Vagina (tissue), 2 donors: ENCODE results near the gene NCKAP5L. TPM values are rescaled to one million over a fixed set of nuclear protein-coding genes. Genes with fewer than 3 reads are reported as not detected.

ENCODE experiments used
- DNase-seq, 2 donors: peaks; one replicate each; pipeline ENCODE4 v3.0.0-alpha.2; 2017; ENCODE audit errors: extremely low spot score in 2 of 2
- H3K27ac ChIP-seq: fragments of 200-600 bp; sonication (generic); one replicate; pipeline ENCODE4 v1.5.1; 2019
- H3K27me3 ChIP-seq: fragments of 200-600 bp; sonication (generic); one replicate; pipeline ENCODE4 v1.5.1; 2019
- H3K36me3 ChIP-seq, 2 donors: fragments of 200-600 bp; sonication (generic); one replicate each; pipeline ENCODE4 v1.5.1; 2017 to 2019
- H3K4me1 ChIP-seq: fragments of 200-600 bp; sonication (generic); one replicate; pipeline ENCODE4 v1.5.1; 2019
- H3K4me3 ChIP-seq, 2 donors: fragments of 200-600 bp; sonication (generic); 1 replicate in 1 of 2; 2 replicates in 1 of 2; pipeline ENCODE4 v1.5.1; 2016 to 2019
- H3K9me3 ChIP-seq: fragments of 200-600 bp; sonication (generic); one replicate; pipeline ENCODE4 v1.5.1; 2019
- POLR2A ChIP-seq, 2 donors: fragments of 450-650 bp; IDR thresholded peaks; one replicate each; pipeline ENCODE4 v1.6.1; 2017; ENCODE audit warnings: antibody characterized with exemption in 2 of 2, mild to moderate bottlenecking in 2 of 2, moderate library complexity in 2 of 2
- POLR2AphosphoS5 ChIP-seq, 2 donors: sonication (generic); formaldehyde crosslinking; IDR thresholded peaks; one replicate each; pipeline ENCODE4 v1.9.0; 2017; ENCODE audit warnings: antibody characterized with exemption in 2 of 2, mild to moderate bottlenecking in 2 of 2, low read depth in 1 of 2; ENCODE audit not compliant: insufficient read depth in 1 of 2
- intact Hi-C: fragments of 100-400 bp; cut with DNase I; formaldehyde crosslinking; loops from one replicate; pipeline ENCODE4 v1.15.1; 2023
- total RNA-seq: library from RNA; depleted of rRNA; stranded (reverse); fragments of >200 nt; gene quantifications from one replicate; pipeline ENCODE4 v1.2.3, GENCODE V29; 2016
- TF ChIP-seq, protein P1 (sequence below), 3 experiments: fragments of 450-650 bp in 2 of 3; fragments of 200-600 bp in 1 of 3; sonication (generic) in 1 of 3; IDR thresholded peaks; one replicate each; pipeline ENCODE4 v1.5.1; 2017 to 2019; ENCODE audit warnings: antibody characterized with exemption in 3 of 3, mild to moderate bottlenecking in 2 of 3, moderate library complexity in 2 of 3

Gene NCKAP5L
- total RNA-seq, 1 donor from 2014 or later, result 15.7 TPM

DNA sequence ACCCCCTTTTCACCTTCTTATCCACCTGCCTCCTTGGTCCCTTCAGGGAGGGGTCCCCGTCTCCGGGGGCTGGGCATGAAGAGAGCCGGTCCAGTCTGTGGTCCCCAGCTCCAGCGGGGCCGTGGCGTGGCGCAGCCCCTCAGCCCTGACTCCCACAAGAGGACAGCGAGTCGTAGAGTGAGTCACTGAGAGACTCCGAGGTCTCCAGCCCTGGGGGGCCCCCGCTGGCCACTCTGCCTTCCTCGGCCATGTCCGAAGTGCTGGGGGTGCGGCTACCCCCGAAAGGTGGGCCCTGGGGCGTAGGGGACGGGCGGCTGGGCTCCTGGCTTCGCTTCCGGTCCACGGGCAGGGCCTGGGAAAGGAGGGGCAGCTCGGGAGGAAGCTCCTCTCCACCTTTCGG lies 36.5 kb downstream of the NCKAP5L start:
- no peak overlapping the region for H3K27ac ChIP-seq
- H3K27me3 ChIP-seq, result no peaks in the 10 kb centered on the region
- TF ChIP-seq POLR2A (IDR thresholded peaks at IDR 0.05) (no peak), POLR2AphosphoS5 (IDR thresholded peaks at IDR 0.05; ENCODE audit: insufficient read depth in 1 of 2, low read depth in 1 of 2) (no peak)
- TF ChIP-seq, protein P1, sequence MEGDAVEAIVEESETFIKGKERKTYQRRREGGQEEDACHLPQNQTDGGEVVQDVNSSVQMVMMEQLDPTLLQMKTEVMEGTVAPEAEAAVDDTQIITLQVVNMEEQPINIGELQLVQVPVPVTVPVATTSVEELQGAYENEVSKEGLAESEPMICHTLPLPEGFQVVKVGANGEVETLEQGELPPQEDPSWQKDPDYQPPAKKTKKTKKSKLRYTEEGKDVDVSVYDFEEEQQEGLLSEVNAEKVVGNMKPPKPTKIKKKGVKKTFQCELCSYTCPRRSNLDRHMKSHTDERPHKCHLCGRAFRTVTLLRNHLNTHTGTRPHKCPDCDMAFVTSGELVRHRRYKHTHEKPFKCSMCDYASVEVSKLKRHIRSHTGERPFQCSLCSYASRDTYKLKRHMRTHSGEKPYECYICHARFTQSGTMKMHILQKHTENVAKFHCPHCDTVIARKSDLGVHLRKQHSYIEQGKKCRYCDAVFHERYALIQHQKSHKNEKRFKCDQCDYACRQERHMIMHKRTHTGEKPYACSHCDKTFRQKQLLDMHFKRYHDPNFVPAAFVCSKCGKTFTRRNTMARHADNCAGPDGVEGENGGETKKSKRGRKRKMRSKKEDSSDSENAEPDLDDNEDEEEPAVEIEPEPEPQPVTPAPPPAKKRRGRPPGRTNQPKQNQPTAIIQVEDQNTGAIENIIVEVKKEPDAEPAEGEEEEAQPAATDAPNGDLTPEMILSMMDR (IDR thresholded peaks at IDR 0.05), result no peak
- no peak for DNase-seq
- no peaks in the 10 kb centered on the region for H3K4me1 ChIP-seq
- H3K9me3 ChIP-seq, result no peaks in the 10 kb centered on the region
- H3K36me3 ChIP-seq, result peaks cover 0 to 10% of the 10 kb centered on the region in 2 donors
- no peak overlapping the region for H3K4me3 ChIP-seq
- intact Hi-C loops, result no loop called here

DNA sequence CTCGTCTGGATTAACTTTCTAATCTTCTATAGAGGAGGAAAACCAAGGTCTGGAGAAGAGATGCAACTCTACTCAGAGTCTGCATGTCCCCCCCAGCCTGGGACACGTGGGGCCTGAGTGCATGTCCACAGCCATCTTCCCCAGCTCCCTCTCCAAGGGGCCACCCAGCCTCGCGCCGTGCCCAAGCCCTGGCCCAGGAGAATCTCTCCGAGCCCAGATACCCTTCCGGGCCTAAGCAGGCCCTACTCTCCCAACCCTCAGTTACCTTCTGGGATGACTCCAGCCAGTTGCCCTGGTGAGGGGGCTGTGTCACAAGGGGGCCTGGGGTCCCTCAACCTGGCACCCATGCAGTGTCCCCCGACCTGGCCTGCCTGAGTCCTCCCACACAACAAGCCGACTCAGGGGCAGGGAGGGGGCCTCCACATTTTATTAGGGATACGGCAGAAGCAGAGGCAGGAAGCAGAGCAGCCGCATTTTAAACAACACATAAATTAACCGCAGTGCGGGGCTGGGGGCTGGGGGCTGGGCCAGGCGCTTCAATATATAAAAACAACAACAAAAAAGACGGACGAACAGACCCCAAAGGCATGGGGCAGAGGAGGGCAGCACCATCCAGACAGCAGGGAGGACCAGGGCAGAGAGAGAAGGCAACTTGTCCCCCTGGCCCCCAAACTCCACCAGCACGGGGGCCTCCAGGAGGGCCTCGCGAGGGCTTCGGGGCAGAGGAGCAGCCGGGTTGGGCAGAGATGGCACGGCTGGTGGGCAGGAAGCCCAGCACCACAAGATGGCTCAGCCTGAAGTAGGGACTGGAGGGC lies 37.3 kb downstream of the NCKAP5L start:
- DNase-seq, result no peak
- intact Hi-C loops, result no loop called here
- no peak overlapping the region for H3K4me3 ChIP-seq
- TF ChIP-seq POLR2A (IDR thresholded peaks at IDR 0.05) (no peak), POLR2AphosphoS5 (IDR thresholded peaks at IDR 0.05; ENCODE audit: insufficient read depth in 1 of 2, low read depth in 1 of 2) (no peak)
- TF ChIP-seq, protein P1 (IDR thresholded peaks at IDR 0.05), result no peak
- no peaks in the 10 kb centered on the region for H3K4me1 ChIP-seq
- H3K9me3 ChIP-seq, result no peaks in the 10 kb centered on the region
- no peaks in the 10 kb centered on the region for H3K27me3 ChIP-seq
- H3K27ac ChIP-seq, result no peak overlapping the region
- peaks cover 0 to 5% of the 10 kb centered on the region in 2 donors for H3K36me3 ChIP-seq

DNA sequence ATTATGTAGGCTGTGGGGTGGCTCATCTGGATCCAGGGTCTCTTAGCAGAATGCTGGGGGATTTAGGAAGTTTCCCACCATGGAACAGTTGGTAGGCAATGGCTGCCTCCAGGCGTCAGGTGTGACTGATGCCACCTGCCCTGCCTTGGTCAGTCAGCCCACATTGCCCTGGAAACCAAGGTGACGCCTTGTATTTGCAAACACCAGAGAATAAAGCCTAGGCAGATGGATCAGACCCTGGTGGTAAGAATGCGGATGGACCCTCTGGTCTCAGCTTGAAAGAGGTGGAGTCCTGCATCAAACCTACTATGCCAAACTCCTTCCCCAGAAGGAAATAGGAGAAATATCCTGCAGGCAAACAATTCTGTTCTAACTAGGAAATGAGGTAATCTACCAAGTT lies 38.2 kb downstream of the NCKAP5L start:
- no peaks in the 10 kb centered on the region for H3K4me1 ChIP-seq
- no peak for DNase-seq
- no peak overlapping the region for H3K4me3 ChIP-seq
- no peaks in the 10 kb centered on the region for H3K9me3 ChIP-seq
- no peaks in the 10 kb centered on the region for H3K27me3 ChIP-seq
- H3K27ac ChIP-seq, result no peak overlapping the region
- peaks cover 0 to 5% of the 10 kb centered on the region in 2 donors for H3K36me3 ChIP-seq
- TF ChIP-seq POLR2A (IDR thresholded peaks at IDR 0.05) (no peak), POLR2AphosphoS5 (IDR thresholded peaks at IDR 0.05; ENCODE audit: insufficient read depth in 1 of 2, low read depth in 1 of 2) (no peak)
- TF ChIP-seq, protein P1 (IDR thresholded peaks at IDR 0.05), result no peak
- intact Hi-C loops, result no loop called here

DNA sequence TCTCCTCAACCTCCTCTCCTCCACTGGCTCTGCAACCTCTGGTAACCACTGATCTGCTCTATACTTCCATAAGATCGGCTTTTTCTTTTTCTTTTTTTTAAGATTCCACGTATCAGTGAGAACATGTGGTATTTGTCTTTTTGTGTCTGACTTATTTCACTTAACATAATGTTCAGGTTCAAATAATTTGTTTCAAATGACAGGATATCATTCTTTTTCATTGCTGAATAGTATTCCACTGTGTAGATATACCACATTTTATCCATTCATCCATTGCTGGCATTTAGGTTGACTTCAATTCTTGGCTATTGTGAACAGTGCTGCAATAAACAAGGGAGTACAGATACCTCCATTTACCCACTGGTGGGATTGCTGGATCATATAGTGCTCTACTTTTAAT lies 40.5 kb downstream of the NCKAP5L start:
- no peak for DNase-seq
- no peak for TF ChIP-seq POLR2AphosphoS5 (IDR thresholded peaks at IDR 0.05; ENCODE audit: insufficient read depth in 1 of 2, low read depth in 1 of 2)
- TF ChIP-seq POLR2A (IDR thresholded peaks at IDR 0.05), result no peak
- TF ChIP-seq, protein P1 (IDR thresholded peaks at IDR 0.05), result no peak
- Histone ChIP-seq H3K4me3 (no peak overlapping the region), H3K27ac (no peak overlapping the region), H3K4me1 (peaks cover 8% of the 10 kb centered on the region), H3K9me3 (no peaks in the 10 kb centered on the region), H3K36me3 (peaks cover 0 to 4% of the 10 kb centered on the region in 2 donors), H3K27me3 (no peaks in the 10 kb centered on the region)
- intact Hi-C loops, result no loop called here

DNA sequence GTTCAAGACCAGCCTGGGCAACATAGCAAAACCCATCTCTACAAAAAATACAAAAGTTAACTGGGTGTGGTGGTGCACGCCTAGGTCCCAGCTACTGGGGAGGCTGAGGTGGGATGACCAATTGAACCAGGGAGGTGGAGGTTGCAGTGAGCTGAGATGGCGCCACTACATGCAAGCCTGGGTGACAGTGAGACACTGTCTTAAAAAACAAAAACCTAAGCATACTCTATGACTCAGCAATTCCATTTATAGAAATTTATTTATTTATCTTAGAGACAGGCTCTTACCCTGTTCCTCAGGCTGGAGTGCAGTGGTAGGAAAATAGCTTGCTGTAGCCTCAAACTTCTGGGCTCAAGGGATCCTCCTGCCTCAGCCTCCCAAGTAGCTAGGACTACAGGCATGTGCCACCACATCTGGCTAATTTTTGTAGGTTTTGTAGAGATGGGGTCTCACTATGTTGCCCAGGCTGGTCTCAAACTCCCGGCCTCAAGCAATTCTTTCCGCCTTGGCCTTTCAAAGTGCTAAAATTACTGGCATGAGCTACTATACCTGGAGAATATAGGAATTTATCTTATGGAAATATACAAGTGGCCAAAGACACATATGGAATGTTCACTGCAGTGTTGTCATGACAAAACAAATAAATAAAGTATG lies 43.3 kb downstream of the NCKAP5L start:
- peaks cover 8% of the 10 kb centered on the region for H3K4me1 ChIP-seq
- H3K27ac ChIP-seq, result peak overlapping the region; percentile 47
- no peak overlapping the region for H3K4me3 ChIP-seq
- TF ChIP-seq POLR2A (IDR thresholded peaks at IDR 0.05), result no peak
- TF ChIP-seq POLR2AphosphoS5 (IDR thresholded peaks at IDR 0.05; ENCODE audit: insufficient read depth in 1 of 2, low read depth in 1 of 2), result no peak
- TF ChIP-seq, protein P1 (IDR thresholded peaks at IDR 0.05), result no peak
- intact Hi-C loops, result no loop called here
- no peaks in the 10 kb centered on the region for H3K9me3 ChIP-seq
- no peaks in the 10 kb centered on the region for H3K27me3 ChIP-seq
- DNase-seq, result no peak
- no peaks in the 10 kb centered on the region for H3K36me3 ChIP-seq
